DMS 273 treated with DMSO at 0.1 percent for 48 hours (cell line): ENCODE data around the gene DMPK.
A peak's percentile ranks its signal among the peaks of the same experiment; 100 is the strongest.
"Not testable (repeated sequence)": the region's sequence is repeated elsewhere in the genome, so short reads cannot be mapped to it uniquely, and the experiment has no call there.

Source experiments
- DNase-seq: peaks from one replicate; lab custom pipeline; 2025; lab: John Stamatoyannopoulos, UW

DMPK gene

GRCh38 chr19:45745606-45746005 is 36.7 kb downstream of the DMPK start:
- DNase-seq: no peak

DNA sequence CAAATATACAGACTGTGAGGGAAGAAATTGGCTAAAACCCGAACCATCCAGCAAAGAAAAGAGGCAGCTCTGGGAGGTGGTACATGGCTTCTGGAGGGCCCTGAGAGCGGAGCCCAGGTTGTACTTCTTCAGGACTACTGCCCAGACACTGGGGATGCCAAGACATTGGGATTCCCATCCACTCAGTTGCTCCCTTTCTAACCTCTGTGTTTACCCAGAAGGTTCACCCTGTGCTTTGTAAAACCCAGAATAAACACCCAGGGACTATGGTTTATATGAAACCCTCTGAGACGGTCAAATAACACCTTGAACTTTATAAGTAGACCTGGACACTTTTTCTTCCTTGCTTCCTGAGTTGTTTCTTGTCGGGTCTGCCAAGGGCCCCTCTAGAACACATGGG is 39.3 kb downstream of the DMPK start:
- DNase-seq: no peak

DNA sequence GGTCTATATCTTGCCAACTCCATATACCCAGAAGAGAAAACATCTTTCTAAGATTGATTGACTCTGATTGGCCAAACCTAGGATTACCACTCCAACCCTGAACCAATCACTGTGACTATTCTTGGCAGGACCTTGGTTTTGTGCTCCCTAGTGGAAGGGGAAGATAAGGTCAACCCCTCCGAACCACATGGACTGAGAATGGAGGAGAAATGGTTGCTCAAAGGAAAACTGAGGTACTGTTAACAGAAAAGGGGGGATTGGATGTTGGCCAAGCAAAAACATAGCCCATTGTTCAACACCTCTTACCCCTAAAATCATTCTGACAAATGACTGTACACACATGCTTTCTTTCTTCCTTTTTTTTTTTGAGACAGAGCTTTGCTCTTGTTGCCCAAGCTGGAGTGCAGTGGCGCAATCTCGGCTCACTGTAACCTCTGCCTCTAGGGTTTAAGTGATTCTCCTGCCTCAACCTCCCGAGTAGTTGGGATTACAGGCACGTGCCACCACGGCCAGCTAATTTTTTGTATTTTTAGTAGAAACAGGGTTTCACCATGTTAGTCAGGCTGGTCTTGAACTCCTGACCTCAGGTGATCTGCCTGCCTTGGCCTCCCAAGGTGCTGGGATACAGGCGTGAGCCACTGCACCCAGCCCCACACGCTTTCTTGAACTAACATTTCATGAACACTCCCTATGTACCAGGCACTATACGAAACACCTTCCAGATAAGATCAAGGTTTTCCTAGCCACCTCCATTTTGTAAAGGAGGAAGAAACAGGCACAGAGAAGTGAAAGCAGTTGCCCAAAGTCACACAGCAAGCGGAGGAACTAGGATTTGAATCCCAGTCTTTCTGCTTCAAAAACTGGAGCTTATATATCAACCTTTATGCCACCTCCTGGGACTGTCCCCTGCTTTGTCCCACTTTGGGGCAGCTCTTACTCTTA is 42.5 kb downstream of the DMPK start:
- no peak for DNase-seq

- no peak for DNase-seq
These were observed 49.0 kb downstream of the DMPK start, which contains the start of gene MEIOSIN for GRCh38 chr19:45733160-45733810. Gene MEIOSIN (plus strand): TSS chr19:45733439. CDS start chr19:45735377, 1,938 bp downstream.

GRCh38 chr19:45730368-45731288 is 51.7 kb downstream of the DMPK start, which contains the start of gene FBXO46:
Gene FBXO46 (minus strand): TSS chr19:45730896. CDS start chr19:45713495, 17,401 bp downstream.
- DNase-seq: peak; percentile 98

GRCh38 chr19:45729800-45730290 is 52.4 kb downstream of the DMPK start:
- no peak for DNase-seq

DNA sequence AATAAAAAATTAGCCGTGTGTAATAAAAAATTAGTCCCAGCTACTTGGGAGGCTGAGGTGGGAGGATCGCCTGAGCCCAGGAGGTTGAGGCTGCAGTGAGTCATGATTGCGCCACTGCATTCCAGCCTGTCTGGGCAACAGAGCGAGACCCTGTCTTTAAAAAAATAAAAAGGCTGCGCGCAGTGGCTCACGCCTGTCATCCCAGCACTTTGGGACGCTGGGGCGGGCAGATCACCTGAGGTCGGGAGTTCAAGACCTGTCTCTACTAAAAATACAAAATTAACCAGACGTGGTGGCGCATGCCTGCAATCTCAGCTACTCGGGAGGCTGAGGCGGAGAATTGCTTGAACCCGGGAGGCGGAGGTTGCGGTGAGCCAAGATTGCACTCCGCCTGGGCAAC is 53.6 kb downstream of the DMPK start:
- DNase-seq: not testable (repeated sequence)

GRCh38 chr19:45720065-45720464 is 62.2 kb downstream of the DMPK start:
- not testable (repeated sequence) for DNase-seq
